Adrenal gland (tissue), 5 donors: ENCODE measurements around the gene CAPN7.

Source experiments
- POLR2A ChIP-seq, 2 donors: fragments of 450-650 bp; IDR thresholded peaks; one replicate each; pipeline ENCODE4 v1.6.1; 2017; ENCODE audit warnings: antibody characterized with exemption in 2 of 2, mild to moderate bottlenecking in 2 of 2, moderate library complexity in 1 of 2
- TF ChIP-seq, protein P1 (sequence below), 6 experiments: fragments of 450-650 bp in 4 of 6; fragments of 200-600 bp in 2 of 6; sonication (generic) in 1 of 6; IDR thresholded peaks; 1 replicate in 5 of 6; 2 replicates in 1 of 6; pipeline versions ENCODE4 v1.5.1 to v1.8.0; 2016 to 2021; ENCODE audit warnings: antibody characterized with exemption in 6 of 6, mild to moderate bottlenecking in 2 of 6, moderate library complexity in 1 of 6
- donor health status: DM: no; HTN: no; CAD: no.

DNA sequence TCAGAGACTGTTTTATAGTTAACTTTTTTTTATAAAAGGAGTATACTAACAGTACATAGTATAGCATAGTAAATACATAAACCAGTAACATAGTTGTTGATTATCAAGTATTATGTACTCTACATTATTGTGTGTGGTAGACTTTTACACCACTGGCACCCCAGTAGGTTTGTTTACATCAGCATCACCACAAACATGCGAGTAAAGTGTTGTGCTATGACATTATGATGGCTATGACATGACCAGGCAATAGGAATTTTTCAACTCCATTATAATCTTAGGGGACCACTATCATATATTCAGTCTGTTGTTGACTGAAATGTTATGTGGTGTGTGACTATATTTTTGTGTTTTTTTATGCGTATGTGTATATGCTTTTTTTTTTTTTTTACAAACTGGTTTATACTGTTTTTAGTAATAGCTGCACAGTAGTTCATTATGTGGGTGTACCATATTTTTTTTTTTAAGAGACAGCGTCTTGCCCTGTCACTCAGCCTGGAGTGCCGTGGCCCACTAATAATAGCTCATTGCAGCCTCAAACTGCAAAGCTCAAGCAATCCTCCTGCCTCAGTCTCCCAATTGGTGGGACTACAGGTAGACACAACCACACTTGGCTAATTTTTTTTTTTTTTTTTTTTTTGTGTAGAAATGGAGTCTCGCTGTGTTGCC lies 1.9 kb downstream of the CAPN7 start:
- no peak for TF ChIP-seq POLR2A (IDR thresholded peaks at IDR 0.05)
- TF ChIP-seq, protein P1, sequence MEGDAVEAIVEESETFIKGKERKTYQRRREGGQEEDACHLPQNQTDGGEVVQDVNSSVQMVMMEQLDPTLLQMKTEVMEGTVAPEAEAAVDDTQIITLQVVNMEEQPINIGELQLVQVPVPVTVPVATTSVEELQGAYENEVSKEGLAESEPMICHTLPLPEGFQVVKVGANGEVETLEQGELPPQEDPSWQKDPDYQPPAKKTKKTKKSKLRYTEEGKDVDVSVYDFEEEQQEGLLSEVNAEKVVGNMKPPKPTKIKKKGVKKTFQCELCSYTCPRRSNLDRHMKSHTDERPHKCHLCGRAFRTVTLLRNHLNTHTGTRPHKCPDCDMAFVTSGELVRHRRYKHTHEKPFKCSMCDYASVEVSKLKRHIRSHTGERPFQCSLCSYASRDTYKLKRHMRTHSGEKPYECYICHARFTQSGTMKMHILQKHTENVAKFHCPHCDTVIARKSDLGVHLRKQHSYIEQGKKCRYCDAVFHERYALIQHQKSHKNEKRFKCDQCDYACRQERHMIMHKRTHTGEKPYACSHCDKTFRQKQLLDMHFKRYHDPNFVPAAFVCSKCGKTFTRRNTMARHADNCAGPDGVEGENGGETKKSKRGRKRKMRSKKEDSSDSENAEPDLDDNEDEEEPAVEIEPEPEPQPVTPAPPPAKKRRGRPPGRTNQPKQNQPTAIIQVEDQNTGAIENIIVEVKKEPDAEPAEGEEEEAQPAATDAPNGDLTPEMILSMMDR (IDR thresholded peaks at IDR 0.05): no peak
